IMR-90 (cell line): Measurements from ENCODE around the gene CALD1. TPM values are rescaled to one million over a fixed set of nuclear protein-coding genes. Genes with fewer than 3 reads are reported as not detected.

Experiments
- ATAC-seq: fragments of 200-7000 bp; cut with Tn5 transposase; 2 replicates; pipeline ENCODE4 v1.9.1; 2020; ENCODE audit warnings: low read depth, mild to moderate bottlenecking, moderate library complexity
- BruUV-seq: library from RNA; stranded (reverse); fragments of 400-500 nt; replicated peaks from 2 replicates; lab custom pipeline; 2021; lab: Mats Ljungman, UMichigan
- CTCF ChIA-PET: fragments of 300-600 bp; formaldehyde crosslinking; extraction: SDS; loops from one replicate; lab custom pipeline; 2021; ENCODE audit warnings: antibody characterized with exemption; lab: Yijun Ruan, JAX
- POLR2A ChIA-PET: fragments of 300-600 bp; sonication (Branson Sonifier 250); formaldehyde crosslinking; loops from one replicate; lab custom pipeline; 2022; ENCODE audit warnings: antibody characterized with exemption; ENCODE audit not compliant: unreplicated experiment; lab: Charles Lee
- DNase-seq: peaks from one replicate; pipeline ENCODE4 v3.0.0; 2013
- H2AFZ ChIP-seq: replicated peaks from 2 replicates; pipeline ENCODE3; 2013; ENCODE audit warnings: low read length, mild to moderate bottlenecking; ENCODE audit not compliant: poor library complexity
- H2AK5ac ChIP-seq: 2 replicates; pipeline ENCODE4 v1.6.1; 2013; ENCODE audit warnings: low read depth, low read length, inconsistent platforms
- H2AK9ac ChIP-seq: replicated peaks from 2 replicates; pipeline ENCODE3; 2013; ENCODE audit warnings: mild to moderate bottlenecking, low read depth, low read length, moderate library complexity; ENCODE audit not compliant: poor library complexity
- H2BK120ac ChIP-seq: 2 replicates; pipeline ENCODE4 v1.6.1; 2013; ENCODE audit warnings: low read depth, low read length, inconsistent platforms
- H2BK15ac ChIP-seq: 3 replicates; pipeline ENCODE4 v1.6.1; 2013; ENCODE audit warnings: low read depth, low read length, inconsistent platforms
- H2BK20ac ChIP-seq: 2 replicates; pipeline ENCODE4 v1.6.1; 2013; ENCODE audit warnings: low read depth, mild to moderate bottlenecking, inconsistent platforms, low read length, moderate library complexity
- H2BK5ac ChIP-seq: 2 replicates; pipeline ENCODE4 v1.6.1; 2013; ENCODE audit warnings: mild to moderate bottlenecking, low read depth, low read length, inconsistent platforms; ENCODE audit not compliant: poor library complexity, severe bottlenecking
- H3K14ac ChIP-seq: replicated peaks from 2 replicates; pipeline ENCODE4 v1.6.1; 2013; ENCODE audit warnings: low read depth, low read length, inconsistent platforms
- H3K18ac ChIP-seq: 2 replicates; pipeline ENCODE4 v1.6.1; 2013; ENCODE audit warnings: low read depth, low read length, control low read depth
- H3K23ac ChIP-seq: 2 replicates; pipeline ENCODE4 v1.6.1; 2013; ENCODE audit warnings: low read depth, low read length, inconsistent platforms
- H3K27ac ChIP-seq: 2 replicates; pipeline ENCODE4 v1.5.1; 2013; ENCODE audit warnings: mild to moderate bottlenecking, control low read depth, low read length; ENCODE audit not compliant: insufficient read depth
- H3K27me3 ChIP-seq: 2 replicates; pipeline ENCODE4 v1.6.1; 2013; ENCODE audit warnings: low read length; ENCODE audit not compliant: control insufficient read depth, insufficient read depth
- H3K36me3 ChIP-seq: 2 replicates; pipeline ENCODE4 v1.6.1; 2013; ENCODE audit warnings: low read length, mixed read lengths; ENCODE audit not compliant: control insufficient read depth, insufficient read depth
- H3K4ac ChIP-seq: 2 replicates; pipeline ENCODE4 v1.6.1; 2013; ENCODE audit warnings: low read depth, low read length, inconsistent platforms
- H3K4me1 ChIP-seq: 2 replicates; pipeline ENCODE4 v1.6.1; 2013; ENCODE audit warnings: low read length, mixed read lengths; ENCODE audit not compliant: control insufficient read depth, insufficient read depth
- H3K4me2 ChIP-seq: 2 replicates; pipeline ENCODE4 v1.6.1; 2013; ENCODE audit warnings: low read depth, mild to moderate bottlenecking, control low read depth, low read length, moderate library complexity
- H3K4me3 ChIP-seq: 2 replicates; pipeline ENCODE4 v1.5.1; 2013; ENCODE audit warnings: low read depth, mild to moderate bottlenecking, control low read depth, low read length, moderate library complexity; ENCODE audit not compliant: insufficient read depth
- H3K56ac ChIP-seq: 2 replicates; pipeline ENCODE4 v1.6.1; 2013; ENCODE audit warnings: low read length, inconsistent platforms; ENCODE audit not compliant: insufficient read depth; ENCODE audit errors: extremely low read depth
- H3K79me1 ChIP-seq, 2 experiments: 2 replicates each; pipeline ENCODE4 v1.6.1; 2013; ENCODE audit warnings: low read length in 2 of 2, inconsistent platforms in 1 of 2, low read depth in 1 of 2
- H3K9ac ChIP-seq: 2 replicates; pipeline ENCODE4 v1.6.1; 2013; ENCODE audit warnings: low read depth, low read length, control low read depth
- H3K9me1 ChIP-seq: 2 replicates; pipeline ENCODE4 v1.6.1; 2013; ENCODE audit warnings: low read length, inconsistent platforms; ENCODE audit not compliant: insufficient read depth
- H3K9me3 ChIP-seq: 2 replicates; pipeline ENCODE4 v1.6.1; 2013; ENCODE audit warnings: low read length; ENCODE audit not compliant: control insufficient read depth, insufficient read depth
- H4K20me1 ChIP-seq: 2 replicates; pipeline ENCODE4 v1.6.1; 2013; ENCODE audit warnings: low read length, inconsistent platforms; ENCODE audit not compliant: insufficient read depth
- H4K5ac ChIP-seq: 2 replicates; pipeline ENCODE4 v1.6.1; 2013; ENCODE audit warnings: mild to moderate bottlenecking, low read depth, low read length, control low read depth
- H4K8ac ChIP-seq, 2 experiments: 2 replicates each; pipeline ENCODE4 v1.6.1; 2013; ENCODE audit warnings: low read depth in 2 of 2, low read length in 2 of 2, control low read depth in 1 of 2, inconsistent platforms in 1 of 2
- H4K91ac ChIP-seq: 2 replicates; pipeline ENCODE4 v1.6.1; 2013; ENCODE audit warnings: low read depth, low read length, inconsistent platforms; ENCODE audit not compliant: insufficient read depth
- BHLHE40 ChIP-seq: fragments of 150-350 bp; IDR thresholded peaks from 2 replicates; pipeline ENCODE4 v1.6.1; 2016; ENCODE audit warnings: mild to moderate bottlenecking, low read depth, low read length
- CEBPB ChIP-seq: IDR thresholded peaks from 2 replicates; pipeline ENCODE4 v1.6.1; 2012; ENCODE audit warnings: low read depth, low read length, improper control_type of control experiment
- CHD1 ChIP-seq: IDR thresholded peaks from 2 replicates; pipeline ENCODE4 v1.6.1; 2012; ENCODE audit warnings: low read depth, low read length, improper control_type of control experiment
- FOS ChIP-seq: fragments of 150-350 bp; IDR thresholded peaks from 2 replicates; pipeline ENCODE4 v1.6.1; 2016; ENCODE audit warnings: low read depth, low read length
- MAFK ChIP-seq: IDR thresholded peaks from 2 replicates; pipeline ENCODE4 v1.6.1; 2012; ENCODE audit warnings: low read depth, low read length, improper control_type of control experiment
- MAZ ChIP-seq: IDR thresholded peaks from 2 replicates; pipeline ENCODE4 v1.6.1; 2012; ENCODE audit warnings: low read depth, mild to moderate bottlenecking, low read length, improper control_type of control experiment, moderate library complexity, borderline replicate concordance
- MXI1 ChIP-seq: IDR thresholded peaks from 2 replicates; pipeline ENCODE4 v1.6.1; 2012; ENCODE audit warnings: low read depth, mild to moderate bottlenecking, low read length, moderate library complexity, borderline replicate concordance
- NFE2L2 ChIP-seq: fragments of 150-350 bp; IDR thresholded peaks from 2 replicates; pipeline ENCODE4 v1.6.1; 2016; ENCODE audit warnings: low read depth, mild to moderate bottlenecking, low read length
- POLR2A ChIP-seq: IDR thresholded peaks from 2 replicates; pipeline ENCODE4 v1.6.1; 2012; ENCODE audit warnings: mild to moderate bottlenecking, low read depth, low read length
- RAD21 ChIP-seq: IDR thresholded peaks from 2 replicates; pipeline ENCODE4 v1.6.1; 2012; ENCODE audit warnings: low read length, improper control_type of control experiment
- RCOR1 ChIP-seq: IDR thresholded peaks from 2 replicates; pipeline ENCODE4 v1.6.1; 2012; ENCODE audit warnings: mild to moderate bottlenecking, low read length, improper control_type of control experiment; ENCODE audit not compliant: insufficient replicate concordance
- RFX5 ChIP-seq: IDR thresholded peaks from 2 replicates; pipeline ENCODE4 v1.8.0; 2012; ENCODE audit warnings: low read depth, mild to moderate bottlenecking, low read length, moderate library complexity
- SMC3 ChIP-seq: fragments of 150-350 bp; IDR thresholded peaks from 2 replicates; pipeline ENCODE4 v1.6.1; 2016; ENCODE audit warnings: low read depth, mild to moderate bottlenecking, antibody characterized with exemption, low read length, moderate library complexity
- WGBS, 2 experiments: methylation state at CpG; one replicate each; pipeline versions ENCODE4 v1.1.5 to v1.1.7; 2013; ENCODE audit warnings: missing lambda C conversion rate in 2 of 2; ENCODE audit not compliant: insufficient read length in 1 of 2; ENCODE audit errors: extremely low coverage in 2 of 2; 5-methylcytosine and 5-hydroxymethylcytosine counted together
- dilution Hi-C: fragments of 300-500 bp; cut with HindIII; formaldehyde crosslinking; loops from one replicate; pipeline ENCODE4 v1.14.3; 2018; ENCODE audit warnings: low sequenced_read_pairs; ENCODE audit not compliant: unreplicated experiment
- in situ Hi-C: fragments of 300-500 bp; cut with MboI; formaldehyde crosslinking; loops from 3 replicates; pipeline ENCODE4 v1.14.3; 2019; ENCODE audit warnings: low sequenced_read_pairs, inconsistent platforms, mixed read lengths
- intact Hi-C: fragments of 100-400 bp; cut with micrococcal nuclease; formaldehyde crosslinking; loops from 2 replicates; pipeline ENCODE4 v1.10.0; 2022
- polyA plus RNA-seq, 3 experiments: library from polyadenylated mRNA; depleted of rRNA; stranded (reverse); fragments of >200 nt; gene quantifications; 2 replicates each; pipeline ENCODE4 v1.2.3, GENCODE V29; 2012; ENCODE audit warnings: low replicate concordance in 1 of 3
- total RNA-seq: library from RNA; depleted of rRNA; stranded (reverse); fragments of >200 nt; gene quantifications from 2 replicates; pipeline ENCODE4 v1.2.3, GENCODE V29; 2012
- TF ChIP-seq, protein P1 (sequence below): fragments of 150-350 bp; IDR thresholded peaks from 2 replicates; pipeline ENCODE4 v1.6.1; 2017; ENCODE audit warnings: mild to moderate bottlenecking, antibody characterized with exemption, low read length, low read depth
- TF ChIP-seq, protein P2 (sequence below): conservative IDR thresholded peaks from 2 replicates; pipeline ENCODE4 v1.5.1; 2012; ENCODE audit warnings: mild to moderate bottlenecking, low read depth, low read length, improper control_type of control experiment
- TF ChIP-seq, protein P3 (sequence below): fragments of 150-350 bp; IDR thresholded peaks from 2 replicates; pipeline ENCODE4 v1.6.1; 2016; ENCODE audit warnings: low read depth, mild to moderate bottlenecking, low read length, moderate library complexity, borderline replicate concordance

CALD1 gene
- total and polyA plus RNA-seq, 2 of the 4 experiments (the other 2 are of a cell fraction): 375 to 487 TPM

DNA sequence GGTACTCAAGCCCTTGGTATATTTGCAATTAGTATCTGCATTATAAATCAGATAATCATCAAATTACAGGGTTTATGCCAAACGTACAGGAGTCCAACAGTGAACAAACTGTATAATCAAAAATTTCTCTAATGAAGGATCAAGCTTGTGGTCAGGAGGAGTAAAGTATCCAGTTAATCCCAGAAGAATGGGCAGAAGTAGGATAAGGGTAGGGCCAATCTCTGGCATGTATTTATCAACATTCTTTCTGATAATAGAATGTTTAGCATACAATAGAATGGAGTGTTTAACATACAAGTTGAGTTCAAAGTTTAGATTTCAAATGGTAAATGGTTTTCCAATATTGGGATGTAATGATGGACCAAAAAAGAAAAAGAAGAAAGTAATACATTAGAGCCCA, 103.0 kb downstream of the CALD1 start:
- Histone ChIP-seq H2BK20ac (no peak overlapping the region), H3K9me3 (no peaks in the 10 kb centered on the region), H4K5ac (no peak overlapping the region), H4K20me1 (peaks cover 71% of the 10 kb centered on the region), H3K36me3 (peaks cover 4% of the 10 kb centered on the region; the same call in 1 of the 2 replicates), H4K8ac (no peak overlapping the region), H3K27ac (no peak overlapping the region), H3K14ac (no peak overlapping the region), H3K56ac (no peak overlapping the region), H4K91ac (no peak overlapping the region), H3K23ac (peak overlapping the region; percentile 25; the same call in 1 of the 2 replicates), H3K4me3 (no peak overlapping the region), H3K4me2 (no peak overlapping the region), H2AK9ac (no peak overlapping the region), H2BK120ac (no peak overlapping the region), H3K4ac (no peak overlapping the region), H3K27me3 (no peaks in the 10 kb centered on the region), H3K79me1 (peaks cover 19 to 63% of the 10 kb centered on the region in 2 experiments), H3K4me1 (peaks cover 19% of the 10 kb centered on the region), H2AFZ (no peak overlapping the region), H3K18ac (no peak overlapping the region), H3K9ac (no peak overlapping the region), H2BK15ac (no peak overlapping the region), H3K9me1 (peaks cover 22% of the 10 kb centered on the region), H2BK5ac (no peak overlapping the region), H2AK5ac (no peak overlapping the region)
- ChIA-PET CTCF (interaction anchor here (0.6 kb wide), 1 partner anchor 93 kb away, joined by 4 read pairs; no protein-coding TSS in a partner anchor), POLR2A (no interaction called here)
- BruUV-seq: no TSS peak
- intact Hi-C loops: no loop called here
- TF ChIP-seq BHLHE40 (no peak), CHD1 (no peak), RFX5 (no peak), RCOR1 (no peak), MXI1 (no peak), POLR2A (no peak), MAFK (no peak), FOS (no peak), MAZ (no peak), SMC3 (no peak), CEBPB (no peak), RAD21 (no peak), NFE2L2 (no peak)
- TF ChIP-seq, protein P1, sequence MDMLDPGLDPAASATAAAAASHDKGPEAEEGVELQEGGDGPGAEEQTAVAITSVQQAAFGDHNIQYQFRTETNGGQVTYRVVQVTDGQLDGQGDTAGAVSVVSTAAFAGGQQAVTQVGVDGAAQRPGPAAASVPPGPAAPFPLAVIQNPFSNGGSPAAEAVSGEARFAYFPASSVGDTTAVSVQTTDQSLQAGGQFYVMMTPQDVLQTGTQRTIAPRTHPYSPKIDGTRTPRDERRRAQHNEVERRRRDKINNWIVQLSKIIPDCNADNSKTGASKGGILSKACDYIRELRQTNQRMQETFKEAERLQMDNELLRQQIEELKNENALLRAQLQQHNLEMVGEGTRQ: no peak
- TF ChIP-seq, protein P2, sequence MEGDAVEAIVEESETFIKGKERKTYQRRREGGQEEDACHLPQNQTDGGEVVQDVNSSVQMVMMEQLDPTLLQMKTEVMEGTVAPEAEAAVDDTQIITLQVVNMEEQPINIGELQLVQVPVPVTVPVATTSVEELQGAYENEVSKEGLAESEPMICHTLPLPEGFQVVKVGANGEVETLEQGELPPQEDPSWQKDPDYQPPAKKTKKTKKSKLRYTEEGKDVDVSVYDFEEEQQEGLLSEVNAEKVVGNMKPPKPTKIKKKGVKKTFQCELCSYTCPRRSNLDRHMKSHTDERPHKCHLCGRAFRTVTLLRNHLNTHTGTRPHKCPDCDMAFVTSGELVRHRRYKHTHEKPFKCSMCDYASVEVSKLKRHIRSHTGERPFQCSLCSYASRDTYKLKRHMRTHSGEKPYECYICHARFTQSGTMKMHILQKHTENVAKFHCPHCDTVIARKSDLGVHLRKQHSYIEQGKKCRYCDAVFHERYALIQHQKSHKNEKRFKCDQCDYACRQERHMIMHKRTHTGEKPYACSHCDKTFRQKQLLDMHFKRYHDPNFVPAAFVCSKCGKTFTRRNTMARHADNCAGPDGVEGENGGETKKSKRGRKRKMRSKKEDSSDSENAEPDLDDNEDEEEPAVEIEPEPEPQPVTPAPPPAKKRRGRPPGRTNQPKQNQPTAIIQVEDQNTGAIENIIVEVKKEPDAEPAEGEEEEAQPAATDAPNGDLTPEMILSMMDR: no peak
- TF ChIP-seq, protein P3, sequence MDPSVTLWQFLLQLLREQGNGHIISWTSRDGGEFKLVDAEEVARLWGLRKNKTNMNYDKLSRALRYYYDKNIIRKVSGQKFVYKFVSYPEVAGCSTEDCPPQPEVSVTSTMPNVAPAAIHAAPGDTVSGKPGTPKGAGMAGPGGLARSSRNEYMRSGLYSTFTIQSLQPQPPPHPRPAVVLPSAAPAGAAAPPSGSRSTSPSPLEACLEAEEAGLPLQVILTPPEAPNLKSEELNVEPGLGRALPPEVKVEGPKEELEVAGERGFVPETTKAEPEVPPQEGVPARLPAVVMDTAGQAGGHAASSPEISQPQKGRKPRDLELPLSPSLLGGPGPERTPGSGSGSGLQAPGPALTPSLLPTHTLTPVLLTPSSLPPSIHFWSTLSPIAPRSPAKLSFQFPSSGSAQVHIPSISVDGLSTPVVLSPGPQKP: no peak
- dilution Hi-C loops: no loop called here
- in situ Hi-C loops: no loop called here
- ATAC-seq (no peak), DNase-seq (no peak)
- WGBS, 2 experiments: no CpG with 5 or more reads among the region's 1 CpG
